ENCODE measurements around the gene OR14I1.

The OR14I1 gene

DNA sequence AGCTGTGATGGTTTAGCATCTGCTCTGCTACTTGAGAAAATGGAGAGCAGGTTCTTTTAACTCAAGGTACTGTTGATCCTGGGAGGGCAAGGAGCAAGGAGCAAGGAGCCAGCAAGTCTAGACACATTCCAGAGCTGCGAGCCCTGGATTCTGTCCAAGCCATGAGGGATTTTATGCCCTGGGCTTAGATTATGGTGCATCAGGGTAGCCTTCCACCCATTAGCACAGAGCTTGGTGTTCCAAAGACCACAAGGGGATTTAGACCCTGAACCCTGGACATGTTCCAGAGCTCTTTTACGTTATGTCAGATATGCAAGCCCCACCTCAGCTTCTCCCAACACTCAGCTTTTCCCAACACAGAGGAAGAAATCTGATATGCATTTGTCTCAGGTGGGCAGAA lies 2.0 kb upstream of the OR14I1 start:
- no peak for TF ChIP-seq EGR1 (IDR thresholded peaks at IDR 0.05)
- TF ChIP-seq TAF1 (IDR thresholded peaks at IDR 0.05; ENCODE audit: low read depth): no peak
- TF ChIP-seq CEBPB (IDR thresholded peaks at IDR 0.05): no peak
- TF ChIP-seq YY1 (IDR thresholded peaks at IDR 0.05; ENCODE audit: low read depth): no peak
- TF ChIP-seq EP300 (IDR thresholded peaks at IDR 0.05; ENCODE audit: borderline replicate concordance): no peak
- no peak for TF ChIP-seq MAX (IDR thresholded peaks at IDR 0.05)
- no peak for TF ChIP-seq NFIC (IDR thresholded peaks at IDR 0.05)
- TF ChIP-seq CREB1 (IDR thresholded peaks at IDR 0.05; ENCODE audit: low read depth): no peak

DNA sequence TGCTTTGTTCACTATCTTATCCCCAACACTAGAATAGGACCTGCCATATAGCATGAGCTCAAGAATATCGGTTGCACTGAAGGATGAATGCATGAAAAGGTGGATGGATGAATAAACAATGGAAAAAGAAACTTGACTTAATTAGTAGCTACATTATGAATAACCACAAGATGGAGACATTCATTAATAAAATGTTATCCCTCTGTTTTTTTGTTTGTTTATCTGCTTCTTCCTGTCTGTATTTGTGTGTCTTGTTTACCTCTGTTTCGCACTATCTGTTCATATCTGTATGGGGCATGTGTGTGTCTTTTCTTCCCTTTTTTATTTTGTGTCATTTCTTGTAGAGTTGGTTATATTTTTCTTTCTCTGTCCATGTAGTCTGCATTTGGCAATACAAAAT lies 1.1 kb upstream of the OR14I1 start:
- TF ChIP-seq TCF12 (IDR thresholded peaks at IDR 0.05; ENCODE audit: low read depth) (no peak), USF1 (IDR thresholded peaks at IDR 0.05) (no peak), CREB1 (IDR thresholded peaks at IDR 0.05; ENCODE audit: low read depth) (no peak), CEBPB (IDR thresholded peaks at IDR 0.05) (no peak), EGR1 (IDR thresholded peaks at IDR 0.05) (no peak), ZBTB7A (IDR thresholded peaks at IDR 0.05; ENCODE audit: low read depth) (no peak), FOXM1 (IDR thresholded peaks at IDR 0.05; ENCODE audit: borderline replicate concordance, low read depth) (no peak), RAD21 (IDR thresholded peaks at IDR 0.05; ENCODE audit: low read depth) (no peak), TAF1 (IDR thresholded peaks at IDR 0.05; ENCODE audit: low read depth) (no peak), EP300 (IDR thresholded peaks at IDR 0.05; ENCODE audit: borderline replicate concordance) (no peak), MAX (IDR thresholded peaks at IDR 0.05) (no peak)
- TF ChIP-seq, protein P1, sequence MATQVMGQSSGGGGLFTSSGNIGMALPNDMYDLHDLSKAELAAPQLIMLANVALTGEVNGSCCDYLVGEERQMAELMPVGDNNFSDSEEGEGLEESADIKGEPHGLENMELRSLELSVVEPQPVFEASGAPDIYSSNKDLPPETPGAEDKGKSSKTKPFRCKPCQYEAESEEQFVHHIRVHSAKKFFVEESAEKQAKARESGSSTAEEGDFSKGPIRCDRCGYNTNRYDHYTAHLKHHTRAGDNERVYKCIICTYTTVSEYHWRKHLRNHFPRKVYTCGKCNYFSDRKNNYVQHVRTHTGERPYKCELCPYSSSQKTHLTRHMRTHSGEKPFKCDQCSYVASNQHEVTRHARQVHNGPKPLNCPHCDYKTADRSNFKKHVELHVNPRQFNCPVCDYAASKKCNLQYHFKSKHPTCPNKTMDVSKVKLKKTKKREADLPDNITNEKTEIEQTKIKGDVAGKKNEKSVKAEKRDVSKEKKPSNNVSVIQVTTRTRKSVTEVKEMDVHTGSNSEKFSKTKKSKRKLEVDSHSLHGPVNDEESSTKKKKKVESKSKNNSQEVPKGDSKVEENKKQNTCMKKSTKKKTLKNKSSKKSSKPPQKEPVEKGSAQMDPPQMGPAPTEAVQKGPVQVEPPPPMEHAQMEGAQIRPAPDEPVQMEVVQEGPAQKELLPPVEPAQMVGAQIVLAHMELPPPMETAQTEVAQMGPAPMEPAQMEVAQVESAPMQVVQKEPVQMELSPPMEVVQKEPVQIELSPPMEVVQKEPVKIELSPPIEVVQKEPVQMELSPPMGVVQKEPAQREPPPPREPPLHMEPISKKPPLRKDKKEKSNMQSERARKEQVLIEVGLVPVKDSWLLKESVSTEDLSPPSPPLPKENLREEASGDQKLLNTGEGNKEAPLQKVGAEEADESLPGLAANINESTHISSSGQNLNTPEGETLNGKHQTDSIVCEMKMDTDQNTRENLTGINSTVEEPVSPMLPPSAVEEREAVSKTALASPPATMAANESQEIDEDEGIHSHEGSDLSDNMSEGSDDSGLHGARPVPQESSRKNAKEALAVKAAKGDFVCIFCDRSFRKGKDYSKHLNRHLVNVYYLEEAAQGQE (IDR thresholded peaks at IDR 0.05; ENCODE audit: low read depth): no peak

DNA sequence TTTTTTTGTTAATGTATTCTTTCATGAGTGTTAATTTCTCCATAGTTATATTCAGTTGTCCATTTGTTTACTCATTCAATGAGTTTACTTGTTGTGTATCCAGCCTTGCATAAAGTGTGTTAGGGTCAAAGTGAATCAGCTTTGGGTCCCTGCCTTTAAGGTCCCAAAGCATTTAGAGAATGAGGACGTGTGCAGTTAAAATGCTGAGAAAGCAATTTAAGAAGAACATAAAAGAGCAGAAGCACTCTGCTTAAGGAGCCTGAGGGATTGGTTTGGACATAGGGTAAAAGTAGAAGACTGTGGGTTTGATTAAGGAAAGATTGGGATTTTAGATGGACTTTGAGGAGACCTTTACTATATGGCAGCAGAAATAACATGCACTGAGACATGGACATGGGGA lies 3.5 kb downstream of the OR14I1 start:
- TF ChIP-seq EGR1 (IDR thresholded peaks at IDR 0.05) (no peak), ZBTB7A (IDR thresholded peaks at IDR 0.05; ENCODE audit: low read depth) (no peak), YY1 (IDR thresholded peaks at IDR 0.05; ENCODE audit: low read depth) (no peak), CREB1 (IDR thresholded peaks at IDR 0.05; ENCODE audit: low read depth) (no peak), TAF1 (IDR thresholded peaks at IDR 0.05; ENCODE audit: low read depth) (no peak), EP300 (IDR thresholded peaks at IDR 0.05; ENCODE audit: borderline replicate concordance) (no peak), RAD21 (IDR thresholded peaks at IDR 0.05; ENCODE audit: low read depth) (no peak), NFIC (IDR thresholded peaks at IDR 0.05) (no peak), USF1 (IDR thresholded peaks at IDR 0.05) (no peak), TEAD4 (IDR thresholded peaks at IDR 0.05) (no peak), TCF12 (IDR thresholded peaks at IDR 0.05; ENCODE audit: low read depth) (no peak), FOXM1 (IDR thresholded peaks at IDR 0.05; ENCODE audit: borderline replicate concordance, low read depth) (no peak)
- TF ChIP-seq, protein P1 (IDR thresholded peaks at IDR 0.05; ENCODE audit: low read depth): no peak

- TF ChIP-seq EP300 (IDR thresholded peaks at IDR 0.05; ENCODE audit: borderline replicate concordance) (no peak), TEAD4 (IDR thresholded peaks at IDR 0.05) (no peak), YY1 (IDR thresholded peaks at IDR 0.05; ENCODE audit: low read depth) (no peak), NFIC (IDR thresholded peaks at IDR 0.05) (no peak), FOXM1 (IDR thresholded peaks at IDR 0.05; ENCODE audit: borderline replicate concordance, low read depth) (no peak), CEBPB (IDR thresholded peaks at IDR 0.05) (no peak), TCF12 (IDR thresholded peaks at IDR 0.05; ENCODE audit: low read depth) (no peak), TAF1 (IDR thresholded peaks at IDR 0.05; ENCODE audit: low read depth) (no peak), CREB1 (IDR thresholded peaks at IDR 0.05; ENCODE audit: low read depth) (no peak), RAD21 (IDR thresholded peaks at IDR 0.05; ENCODE audit: low read depth) (no peak), MAX (IDR thresholded peaks at IDR 0.05) (no peak), ZBTB7A (IDR thresholded peaks at IDR 0.05; ENCODE audit: low read depth) (no peak), USF1 (IDR thresholded peaks at IDR 0.05) (no peak), EGR1 (IDR thresholded peaks at IDR 0.05) (no peak)
- TF ChIP-seq, protein P1 (IDR thresholded peaks at IDR 0.05; ENCODE audit: low read depth): no peak
Observed at GRCh38 chr1:248697907-248698306, 4.7 kb downstream of the OR14I1 start.

All from Ishikawa (cell line).